ENCODE results near the gene WASHC1.
"Not testable (repeated sequence)": the region's sequence is repeated elsewhere in the genome, so short reads cannot be mapped to it uniquely, and the experiment has no call there.

The WASHC1 gene

GRCh38 chr9:29356-29755, at the start of gene WASHC1:
Gene WASHC1, minus strand, starts transcription at chr9:29456. Its CDS starts 4,457 bp downstream, at chr9:24999.
- not testable (repeated sequence) for DNase-seq

GRCh38 chr9:78333-78732, 49.1 kb upstream of the WASHC1 start:
- DNase-seq, result not testable (repeated sequence)

- not testable (repeated sequence) for DNase-seq
These were observed 47.1 kb upstream of the WASHC1 start for GRCh38 chr9:76389-76788.

- DNase-seq, result not testable (repeated sequence)
These were observed 44.8 kb upstream of the WASHC1 start for GRCh38 chr9:73900-74525.

- not testable (repeated sequence) for DNase-seq
These were observed 44.0 kb upstream of the WASHC1 start for GRCh38 chr9:73076-73899.

- DNase-seq, result not testable (repeated sequence)
These were observed 33.9 kb upstream of the WASHC1 start for GRCh38 chr9:63031-63629.

- DNase-seq, result not testable (repeated sequence)
These were observed 23.4 kb upstream of the WASHC1 start for GRCh38 chr9:52678-53077.

GRCh38 chr9:48190-48842, 19.1 kb upstream of the WASHC1 start:
- not testable (repeated sequence) for DNase-seq

GRCh38 chr9:46639-47271, 17.5 kb upstream of the WASHC1 start:
- DNase-seq, result not testable (repeated sequence)

- DNase-seq, result not testable (repeated sequence)
These were observed 16.9 kb upstream of the WASHC1 start for GRCh38 chr9:46164-46563.

- DNase-seq, result not testable (repeated sequence)
These were observed 16.1 kb upstream of the WASHC1 start for GRCh38 chr9:45180-45878.

- not testable (repeated sequence) for DNase-seq
These were observed 15.2 kb upstream of the WASHC1 start for GRCh38 chr9:44416-44815.

- not testable (repeated sequence) for DNase-seq
These were observed 14.4 kb upstream of the WASHC1 start for GRCh38 chr9:43636-44035.

- not testable (repeated sequence) for DNase-seq
These were observed 13.9 kb upstream of the WASHC1 start for GRCh38 chr9:43116-43515.

- not testable (repeated sequence) for DNase-seq
These were observed 12.6 kb upstream of the WASHC1 start for GRCh38 chr9:41819-42218.

- not testable (repeated sequence) for DNase-seq
These were observed 12.0 kb upstream of the WASHC1 start for GRCh38 chr9:41261-41676.

GRCh38 chr9:32308-32707, 3.1 kb upstream of the WASHC1 start:
- not testable (repeated sequence) for DNase-seq

GRCh38 chr9:28775-29174, 481 bp downstream of the WASHC1 start:
- not testable (repeated sequence) for DNase-seq

- not testable (repeated sequence) for DNase-seq
These were observed 7.6 kb downstream of the WASHC1 start for GRCh38 chr9:21621-22020.

GRCh38 chr9:16875-17274, 12.4 kb downstream of the WASHC1 start:
- not testable (repeated sequence) for DNase-seq

- not testable (repeated sequence) for DNase-seq
These were observed 15.0 kb downstream of the WASHC1 start for GRCh38 chr9:14129-14809.

Data from NCI-H2029 (cell line).